WI38 (cell line): Measurements from ENCODE around the gene RPL41.
A peak's percentile ranks its signal among the peaks of the same experiment; 100 is the strongest.

Experiments used
- H3K4me3 ChIP-seq: 2 replicates; pipeline ENCODE4 v1.5.1; 2011; ENCODE audit warnings: low read depth, mild to moderate bottlenecking, control low read depth, low read length
- TF ChIP-seq, protein P1 (sequence below): IDR thresholded peaks from 2 replicates; pipeline ENCODE4 v1.5.1; 2012; ENCODE audit warnings: low read depth, mild to moderate bottlenecking, control low read depth, low read length

The RPL41 gene

DNA sequence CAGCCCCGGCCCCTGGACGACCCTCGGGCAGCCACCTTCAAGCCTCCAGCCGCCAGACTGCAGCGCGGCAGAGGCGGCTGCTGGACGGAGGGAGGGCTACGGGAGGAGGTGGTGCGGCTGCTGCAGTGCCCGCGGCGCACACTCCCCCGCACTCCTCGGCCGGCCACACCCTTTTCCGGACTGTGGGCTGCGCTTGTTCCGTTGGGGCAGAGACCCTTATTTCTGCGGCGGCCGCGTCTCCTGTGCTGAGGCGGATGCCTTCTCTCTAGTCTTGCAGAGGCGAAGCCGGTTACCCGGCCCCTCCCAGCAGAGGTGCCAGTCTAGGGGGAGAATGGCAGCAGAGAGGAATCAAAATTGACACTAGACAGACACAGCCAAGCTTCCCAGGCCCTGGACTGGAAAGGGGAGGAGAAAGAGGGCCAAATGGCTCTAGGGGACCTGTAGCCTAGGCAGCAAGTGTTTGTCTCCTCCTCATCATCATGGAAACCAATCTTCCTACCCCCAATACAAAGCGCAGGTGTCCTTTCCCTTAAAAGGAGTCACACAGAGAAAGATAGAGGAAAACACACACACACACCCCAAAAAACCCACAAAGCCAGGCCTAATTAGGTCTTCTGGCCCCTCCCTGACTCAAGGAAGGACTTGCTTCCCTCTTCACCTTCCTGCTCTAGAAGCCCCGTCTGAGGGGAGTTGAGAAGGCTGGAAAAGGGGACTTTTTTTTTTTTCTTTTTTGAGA is 12.9 kb downstream of the RPL41 start:
- TF ChIP-seq, protein P1, sequence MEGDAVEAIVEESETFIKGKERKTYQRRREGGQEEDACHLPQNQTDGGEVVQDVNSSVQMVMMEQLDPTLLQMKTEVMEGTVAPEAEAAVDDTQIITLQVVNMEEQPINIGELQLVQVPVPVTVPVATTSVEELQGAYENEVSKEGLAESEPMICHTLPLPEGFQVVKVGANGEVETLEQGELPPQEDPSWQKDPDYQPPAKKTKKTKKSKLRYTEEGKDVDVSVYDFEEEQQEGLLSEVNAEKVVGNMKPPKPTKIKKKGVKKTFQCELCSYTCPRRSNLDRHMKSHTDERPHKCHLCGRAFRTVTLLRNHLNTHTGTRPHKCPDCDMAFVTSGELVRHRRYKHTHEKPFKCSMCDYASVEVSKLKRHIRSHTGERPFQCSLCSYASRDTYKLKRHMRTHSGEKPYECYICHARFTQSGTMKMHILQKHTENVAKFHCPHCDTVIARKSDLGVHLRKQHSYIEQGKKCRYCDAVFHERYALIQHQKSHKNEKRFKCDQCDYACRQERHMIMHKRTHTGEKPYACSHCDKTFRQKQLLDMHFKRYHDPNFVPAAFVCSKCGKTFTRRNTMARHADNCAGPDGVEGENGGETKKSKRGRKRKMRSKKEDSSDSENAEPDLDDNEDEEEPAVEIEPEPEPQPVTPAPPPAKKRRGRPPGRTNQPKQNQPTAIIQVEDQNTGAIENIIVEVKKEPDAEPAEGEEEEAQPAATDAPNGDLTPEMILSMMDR = no peak

DNA sequence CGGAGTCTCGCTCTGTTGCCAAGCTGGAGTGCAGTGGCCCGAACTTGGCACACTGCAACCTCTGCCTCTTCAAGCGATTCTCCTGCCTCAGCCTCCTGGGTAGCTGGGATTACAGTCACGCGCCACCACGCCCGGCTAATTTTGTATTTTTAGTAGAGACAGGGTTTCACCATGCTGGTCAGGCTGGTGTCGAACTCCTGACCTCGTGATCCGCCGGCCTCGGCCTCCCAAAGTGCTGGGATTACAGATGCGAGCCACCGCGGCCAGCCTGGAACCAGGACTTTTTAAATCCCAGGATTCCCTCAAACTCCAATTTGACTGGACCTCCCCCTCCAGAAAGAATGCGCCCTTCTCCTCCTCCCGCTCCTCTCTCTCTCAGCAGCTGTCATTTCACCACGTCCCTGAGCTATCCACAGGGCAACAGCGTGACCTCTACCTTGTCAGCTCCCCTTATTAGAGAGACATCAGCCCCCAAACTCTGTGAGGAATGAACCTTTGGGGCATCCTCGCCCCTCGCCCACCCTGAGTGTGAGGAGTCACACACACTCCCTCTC is 13.6 kb downstream of the RPL41 start:
- TF ChIP-seq, protein P1 = no peak
- H3K4me3 ChIP-seq = peak overlapping the region; percentile 92

More for the DNA sequence above, 12.9 kb downstream of the RPL41 start:
- peak overlapping the region; percentile 92 for H3K4me3 ChIP-seq

DNA sequence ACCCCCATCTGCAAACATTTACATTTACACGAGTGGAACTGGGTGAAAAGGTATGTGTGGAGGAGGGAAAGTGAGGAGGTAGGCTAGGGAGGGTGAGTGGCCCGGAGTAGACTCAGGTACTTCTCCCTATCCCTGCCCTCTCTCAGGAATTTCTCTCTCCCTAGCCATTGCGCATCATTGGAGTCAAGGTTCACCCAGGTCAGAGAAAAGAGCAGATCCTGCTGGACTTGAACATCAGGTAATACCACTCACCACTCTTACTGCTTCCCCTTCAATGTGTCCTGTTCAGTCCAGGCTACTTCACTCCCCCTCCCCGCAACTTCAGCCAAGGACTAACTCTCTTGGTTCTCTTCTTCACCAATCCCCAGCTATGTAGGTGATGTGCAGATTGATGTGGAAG is 14.4 kb downstream of the RPL41 start:
- no peak overlapping the region for H3K4me3 ChIP-seq
- TF ChIP-seq, protein P1 = no peak

DNA sequence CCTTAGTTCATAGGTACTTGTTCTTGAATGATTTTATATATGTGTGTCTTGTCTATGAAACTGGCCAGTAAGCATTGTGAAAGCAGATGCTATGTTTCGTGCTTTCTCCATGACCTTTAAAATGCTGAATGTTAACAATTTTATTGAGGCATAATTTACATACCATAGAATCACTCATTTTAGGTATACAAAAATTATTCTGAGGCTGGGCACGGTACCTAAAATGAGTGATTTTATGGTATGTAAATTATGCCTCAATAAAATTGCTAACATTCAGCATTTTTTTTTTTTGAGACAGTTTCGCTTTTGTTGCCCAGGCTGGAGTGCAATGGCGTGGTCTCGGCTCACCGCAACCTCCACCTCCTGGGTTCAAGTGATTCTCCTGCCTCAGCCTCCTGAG is 18.5 kb downstream of the RPL41 start:
- no peak overlapping the region for H3K4me3 ChIP-seq
- TF ChIP-seq, protein P1 = no peak

DNA sequence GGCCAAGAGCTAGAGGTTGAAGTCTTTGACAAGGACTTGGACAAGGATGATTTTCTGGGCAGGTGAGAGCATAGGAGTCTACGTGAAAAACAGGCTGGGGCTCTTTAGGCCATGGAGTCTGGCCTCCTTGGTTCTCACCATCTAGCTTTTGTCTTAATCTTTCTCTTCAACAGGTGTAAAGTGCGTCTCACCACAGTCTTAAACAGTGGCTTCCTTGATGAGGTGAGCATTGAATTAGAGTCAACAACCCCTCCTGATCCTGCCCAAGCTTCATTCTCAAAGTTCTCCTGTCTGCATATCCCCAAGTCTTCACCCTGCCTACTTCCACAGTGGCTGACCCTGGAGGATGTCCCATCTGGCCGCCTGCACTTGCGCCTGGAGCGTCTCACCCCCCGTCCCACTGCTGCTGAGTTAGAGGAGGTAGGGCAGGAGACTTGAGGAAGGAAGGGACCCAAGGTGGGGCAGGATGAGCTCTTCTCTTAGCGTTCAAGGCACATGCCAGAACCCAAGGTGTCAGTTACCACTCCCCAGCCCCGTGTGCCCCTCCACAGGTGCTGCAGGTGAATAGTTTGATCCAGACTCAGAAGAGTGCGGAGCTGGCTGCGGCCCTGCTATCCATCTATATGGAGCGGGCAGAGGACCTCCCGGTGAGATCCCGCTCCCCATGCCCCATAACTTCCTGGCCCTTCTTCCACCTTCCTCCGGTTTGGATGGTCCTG is 21.6 kb downstream of the RPL41 start:
- TF ChIP-seq, protein P1 = no peak

DNA sequence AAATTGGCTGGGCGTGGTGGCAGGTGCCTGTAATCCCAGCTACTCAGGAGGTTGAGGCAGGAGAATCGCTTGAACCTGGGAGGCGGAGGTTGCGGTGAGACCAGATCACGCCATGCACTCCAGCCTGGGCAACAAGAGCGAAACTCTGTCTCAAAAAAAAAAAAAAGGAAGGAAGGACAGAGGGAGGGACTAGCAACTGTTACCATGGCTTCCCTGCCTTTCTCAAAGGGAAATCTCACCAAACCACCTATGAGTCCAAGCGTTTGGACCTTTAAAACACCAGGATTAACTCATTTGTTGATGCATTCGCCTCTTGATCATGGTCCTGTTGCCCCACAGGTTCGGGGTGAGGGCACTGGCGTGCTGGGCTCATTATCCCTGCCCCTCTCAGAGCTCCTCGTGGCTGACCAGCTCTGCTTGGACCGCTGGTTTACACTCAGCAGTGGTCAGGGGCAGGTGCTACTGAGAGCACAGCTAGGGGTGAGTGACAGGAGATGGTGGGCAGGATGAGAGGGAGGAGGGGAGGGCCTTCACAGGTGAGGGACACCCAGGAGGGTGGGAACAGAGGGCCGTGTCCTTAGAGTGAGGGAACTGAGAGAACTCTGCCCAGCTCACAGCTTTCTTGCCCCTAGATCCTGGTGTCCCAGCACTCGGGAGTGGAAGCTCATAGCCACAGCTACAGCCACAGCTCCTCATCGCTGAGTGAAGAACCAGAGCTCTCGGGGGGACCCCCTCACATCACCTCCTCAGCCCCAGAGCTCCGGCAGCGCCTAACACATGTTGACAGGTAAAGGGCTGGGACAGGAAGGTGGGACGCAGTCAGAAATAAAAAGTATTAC is 25.7 kb downstream of the RPL41 start:
- H3K4me3 ChIP-seq = no peak overlapping the region
- TF ChIP-seq, protein P1 = no peak

More for the DNA sequence above, 21.6 kb downstream of the RPL41 start:
- H3K4me3 ChIP-seq = no peak overlapping the region
